Adrenal gland (tissue), 5 donors: Measurements from ENCODE around the gene BTBD9.

Source experiments
- CTCF ChIP-seq, 6 experiments: fragments of 450-650 bp in 4 of 6; fragments of 200-600 bp in 2 of 6; sonication (generic) in 1 of 6; IDR thresholded peaks; 1 replicate in 5 of 6; 2 replicates in 1 of 6; pipeline versions ENCODE4 v1.5.1 to v1.8.0; 2016 to 2021; ENCODE audit warnings: antibody characterized with exemption in 6 of 6, mild to moderate bottlenecking in 2 of 6, moderate library complexity in 1 of 6
- POLR2A ChIP-seq, 2 donors: fragments of 450-650 bp; IDR thresholded peaks; one replicate each; pipeline ENCODE4 v1.6.1; 2017; ENCODE audit warnings: antibody characterized with exemption in 2 of 2, mild to moderate bottlenecking in 2 of 2, moderate library complexity in 1 of 2
- donor health status: DM: no; HTN: no; CAD: no.

- TF ChIP-seq CTCF (IDR thresholded peaks at IDR 0.05) (no peak), POLR2A (IDR thresholded peaks at IDR 0.05) (no peak)
These were observed 35.0 kb downstream of the BTBD9 start for GRCh38 chr6:38604700-38605099.
